LoVo (cell line): ENCODE data around the gene TNPO1.

Experiments
- DNase-seq: peaks from one replicate; pipeline ENCODE4 v3.0.0-alpha.2; 2016; ENCODE audit warnings: low spot score

Gene TNPO1

DNA sequence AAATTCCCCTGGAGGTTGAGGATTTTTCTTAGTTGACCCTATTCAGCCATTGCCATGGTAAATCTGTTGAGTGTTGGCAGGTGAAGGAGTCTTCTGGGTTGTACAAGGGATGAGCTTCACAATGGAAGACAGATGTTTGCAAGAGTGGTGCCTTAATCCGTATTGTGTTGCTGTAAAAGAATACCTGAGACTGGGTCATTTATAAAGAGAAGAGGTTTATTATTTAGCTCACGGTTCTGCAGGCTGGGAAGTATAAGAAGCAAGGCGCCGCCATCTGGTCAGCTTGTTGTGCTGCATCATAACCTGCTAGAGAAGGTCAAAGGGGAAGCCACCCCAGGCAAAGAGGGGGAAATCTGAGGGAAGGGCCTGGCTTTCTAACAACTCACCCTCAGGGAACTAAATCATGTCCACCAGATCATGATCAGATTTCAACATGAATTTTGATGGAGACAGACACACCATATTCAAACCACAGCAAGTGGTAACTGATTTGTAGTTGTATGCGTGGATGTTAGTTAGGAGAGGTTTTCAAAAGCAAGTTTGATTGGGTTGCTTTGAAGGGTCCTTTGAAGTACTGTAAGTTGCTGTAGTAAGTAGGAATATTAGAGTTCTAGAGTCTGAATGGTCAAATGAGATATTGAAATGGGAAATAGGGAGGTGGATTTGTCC lies 2.5 kb downstream of the TNPO1 start:
- peak; percentile 58 for DNase-seq

DNA sequence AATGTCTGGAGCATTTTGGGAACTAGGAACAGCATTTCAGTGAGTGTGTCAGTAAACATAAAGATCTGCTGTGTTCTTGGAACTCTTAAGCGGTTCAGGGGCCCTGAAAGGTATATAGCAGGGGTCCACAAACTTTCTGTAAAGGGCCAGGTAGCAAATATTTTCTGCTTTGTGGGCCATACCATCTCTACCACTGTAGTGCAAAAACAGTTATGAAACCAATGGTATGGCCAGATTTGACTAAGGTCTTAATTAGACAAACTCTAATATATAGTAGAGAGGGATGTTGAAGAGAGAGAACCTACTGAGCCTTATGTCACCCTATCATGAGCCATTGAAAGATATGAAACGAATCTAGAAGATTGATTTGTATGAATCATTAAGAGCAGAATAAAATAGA lies 5.3 kb downstream of the TNPO1 start:
- DNase-seq = no peak

DNA sequence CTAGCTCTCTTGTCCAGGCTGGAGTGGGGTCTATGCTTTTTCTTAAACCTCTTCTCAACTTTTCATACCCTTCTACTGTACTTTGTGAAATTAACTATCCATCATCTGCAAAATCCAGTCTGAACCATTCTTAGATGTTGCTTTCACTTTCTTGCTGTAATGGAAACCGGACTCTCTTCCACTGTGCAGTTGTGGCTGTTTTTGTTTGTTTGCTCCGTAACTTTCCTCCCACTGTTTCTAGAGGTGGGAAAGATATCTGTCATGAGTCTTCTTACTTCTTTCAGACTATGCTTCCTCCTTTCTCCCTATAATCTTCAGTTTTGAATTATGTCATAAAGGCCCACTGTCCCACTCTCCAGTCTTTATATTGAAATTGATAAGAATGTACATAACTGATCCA lies 6.5 kb downstream of the TNPO1 start:
- DNase-seq = no peak

DNA sequence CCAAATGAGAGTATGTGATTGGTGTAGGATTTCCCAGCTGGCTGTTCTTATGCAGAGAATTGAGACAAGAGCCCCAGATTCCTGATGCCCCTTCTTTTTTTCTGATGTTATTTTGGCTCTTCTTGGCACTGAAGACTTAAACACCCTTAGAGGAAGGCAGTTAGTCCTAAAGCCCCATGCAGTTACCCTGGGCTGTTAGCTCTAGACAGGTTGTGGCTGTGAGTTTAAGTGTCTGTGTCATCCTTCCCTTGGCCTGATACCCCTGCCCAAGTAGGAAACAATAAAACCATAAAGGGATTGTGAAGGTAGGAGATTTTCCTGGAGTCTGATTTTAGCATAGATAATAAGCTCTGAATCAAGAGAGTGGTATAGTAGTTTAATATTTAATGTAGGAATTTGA lies 13.2 kb downstream of the TNPO1 start:
- DNase-seq = no peak

DNA sequence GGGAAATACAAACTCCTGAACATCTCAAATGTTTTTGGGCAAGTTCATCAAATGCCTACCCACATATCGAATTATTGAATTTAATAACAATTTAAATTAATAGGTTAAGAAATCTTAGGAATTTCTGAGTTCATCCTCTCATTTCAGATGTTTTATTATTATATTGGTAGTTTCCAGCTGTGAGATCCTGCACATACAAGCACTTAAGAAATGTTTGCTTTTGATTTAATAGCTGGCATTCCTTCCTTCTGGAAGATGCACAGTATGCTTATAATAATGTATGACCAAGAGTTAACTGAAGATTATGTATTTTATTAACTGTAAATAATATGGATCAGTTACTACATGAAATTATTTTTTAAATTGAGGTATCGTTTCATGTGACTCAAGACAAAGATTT lies 13.9 kb downstream of the TNPO1 start:
- DNase-seq = no peak

DNA sequence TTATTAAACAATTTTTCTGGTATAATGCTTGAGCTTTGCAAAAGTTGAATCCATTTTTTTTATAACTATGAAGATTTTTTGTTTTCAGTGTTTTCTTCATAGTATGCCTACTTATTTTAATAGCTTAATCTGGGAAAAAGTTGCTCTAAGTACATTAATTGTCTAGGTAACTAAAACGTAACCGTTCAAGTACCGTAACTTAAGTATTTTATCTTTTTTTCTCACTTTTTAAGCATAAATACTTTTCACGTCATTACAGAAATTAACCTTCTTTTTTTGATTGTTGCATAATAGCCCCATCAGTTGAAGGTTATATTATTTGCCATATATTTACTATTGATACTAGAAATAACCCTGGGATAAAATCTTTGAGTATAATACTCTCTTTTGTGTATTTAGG lies 15.2 kb downstream of the TNPO1 start:
- DNase-seq = no peak

DNA sequence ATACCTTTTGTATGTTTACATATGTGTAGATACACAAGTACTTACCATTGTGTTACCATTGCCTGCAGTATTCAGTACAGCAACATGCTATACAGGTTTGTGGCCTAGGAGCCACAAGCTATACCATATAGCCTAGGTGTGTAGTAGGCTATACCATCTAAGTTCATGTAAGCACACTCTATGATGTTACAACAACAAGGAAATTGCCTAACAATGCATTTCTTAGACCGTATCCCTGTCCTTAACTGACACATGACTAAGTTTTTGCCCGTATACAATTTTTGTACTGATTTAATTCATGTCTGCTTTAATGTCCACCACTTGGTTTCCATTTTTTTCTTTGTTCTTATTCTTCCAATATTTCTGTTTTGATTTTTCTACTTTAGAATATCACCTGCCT lies 18.5 kb downstream of the TNPO1 start:
- no peak for DNase-seq

DNA sequence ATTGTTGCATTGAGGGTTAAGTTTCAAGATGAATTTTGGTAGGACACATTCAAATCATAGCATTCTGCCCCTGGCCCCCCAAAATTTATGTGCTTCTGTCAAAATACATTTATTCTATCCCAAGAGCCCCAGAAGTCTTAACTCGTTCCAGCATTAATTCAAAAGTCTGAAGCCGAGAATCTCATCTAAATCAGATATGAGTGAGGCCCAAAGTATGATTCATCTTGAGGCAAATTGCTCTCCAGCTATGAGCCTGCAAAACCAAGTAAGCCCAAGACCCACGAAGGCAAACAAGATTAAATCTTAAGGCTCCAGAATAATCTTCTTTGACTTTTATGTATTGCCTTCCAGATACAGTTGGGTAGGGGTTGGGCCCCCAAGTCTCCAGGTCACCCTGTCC lies 19.2 kb downstream of the TNPO1 start:
- no peak for DNase-seq

DNA sequence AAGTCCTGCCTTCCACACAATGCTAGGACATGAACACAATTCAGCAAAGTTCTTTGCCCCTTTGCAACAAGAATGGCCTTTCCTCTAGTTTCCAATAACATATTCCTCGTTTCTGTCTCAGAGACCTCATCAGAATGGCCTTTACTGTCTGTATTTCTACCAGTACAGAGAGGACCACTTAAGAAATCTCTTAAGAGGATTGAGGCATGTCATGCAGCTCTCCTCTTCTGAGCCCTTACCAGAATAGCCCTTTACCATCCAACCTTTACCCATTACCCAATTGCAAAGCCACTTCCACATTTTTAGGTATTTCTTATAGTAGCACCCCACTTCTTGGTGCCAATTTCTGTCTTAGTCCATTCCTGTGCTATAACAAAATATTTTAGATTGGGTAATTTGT lies 20.3 kb downstream of the TNPO1 start:
- DNase-seq = no peak

DNA sequence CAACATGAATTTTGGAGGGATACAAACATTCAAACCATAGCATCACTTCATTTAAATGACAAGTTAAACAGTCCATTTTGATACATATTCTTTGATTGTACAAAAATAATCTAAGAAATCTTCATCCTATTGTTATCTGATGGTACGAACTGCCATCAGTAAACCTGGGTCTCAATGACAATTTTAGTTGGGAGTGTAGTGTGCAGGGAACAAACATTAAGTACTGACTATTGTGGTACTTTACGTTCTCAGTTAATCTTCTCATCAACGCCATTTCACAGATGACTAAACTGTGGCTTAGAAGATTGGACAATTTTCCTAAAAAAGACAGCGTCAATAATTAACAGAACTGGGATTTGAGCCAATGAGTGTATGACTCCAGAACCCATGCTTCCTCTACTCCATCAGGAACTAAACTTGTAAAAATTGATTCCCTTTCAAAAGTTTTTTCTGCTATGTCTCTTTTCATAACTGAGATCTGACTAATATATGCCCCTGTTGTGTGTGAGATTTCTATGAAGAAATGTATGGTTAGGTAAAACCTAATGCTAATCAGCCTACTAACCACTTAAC lies 21.1 kb downstream of the TNPO1 start:
- peak; percentile 52 for DNase-seq

DNA sequence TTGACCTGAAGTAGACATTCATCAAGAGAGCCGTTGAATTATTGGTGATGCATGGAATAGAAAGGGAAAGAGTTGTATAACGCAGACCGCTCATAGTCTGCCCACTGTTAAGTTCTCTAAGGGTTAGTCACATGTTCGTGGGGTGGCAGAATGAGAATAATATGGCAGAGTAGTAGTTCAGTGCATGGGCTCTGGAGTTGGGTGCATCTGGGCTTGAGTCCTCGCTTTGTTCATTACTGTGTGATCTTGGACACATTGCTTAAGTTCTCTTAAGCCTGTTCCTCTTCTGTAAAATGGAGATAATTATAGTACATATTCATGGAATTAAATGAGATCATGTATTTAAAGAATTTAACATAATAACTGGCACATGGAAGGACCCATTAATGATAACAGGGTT lies 23.6 kb downstream of the TNPO1 start:
- no peak for DNase-seq

DNA sequence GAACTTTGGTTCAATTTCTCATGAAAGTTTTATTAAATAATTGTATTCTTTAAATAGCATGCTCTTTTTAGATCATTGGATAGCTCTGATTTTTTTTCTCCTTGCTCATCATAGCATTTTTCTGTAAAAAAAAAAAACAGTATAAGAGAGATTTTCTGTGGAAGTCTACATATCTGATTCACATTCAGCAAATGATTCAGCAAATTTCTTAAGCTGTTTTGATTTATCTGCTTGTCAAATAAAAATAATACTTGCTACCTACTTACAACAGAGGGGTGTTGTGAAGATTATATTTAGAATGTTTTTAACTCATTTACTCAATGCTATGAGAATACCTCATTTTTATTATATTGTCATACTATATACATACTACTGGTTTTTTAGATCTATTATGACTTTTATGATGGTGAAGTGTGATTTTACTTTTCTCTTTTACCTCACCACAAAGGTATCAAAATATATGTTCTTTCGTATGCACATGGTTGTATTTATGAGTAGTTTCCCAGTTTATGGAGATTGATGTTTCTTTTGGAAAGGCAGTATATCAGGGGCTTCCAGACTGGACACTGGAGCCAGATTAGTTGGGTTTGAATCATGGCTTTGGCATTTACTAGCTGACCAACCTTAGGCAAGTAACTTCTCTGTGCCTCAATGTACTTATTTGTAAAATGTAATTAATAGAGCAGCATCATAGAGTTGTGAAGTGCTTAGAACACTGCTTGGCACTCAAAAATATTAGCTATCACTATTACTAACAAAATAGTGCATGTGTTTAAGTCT lies 25.5 kb downstream of the TNPO1 start:
- no peak for DNase-seq

DNA sequence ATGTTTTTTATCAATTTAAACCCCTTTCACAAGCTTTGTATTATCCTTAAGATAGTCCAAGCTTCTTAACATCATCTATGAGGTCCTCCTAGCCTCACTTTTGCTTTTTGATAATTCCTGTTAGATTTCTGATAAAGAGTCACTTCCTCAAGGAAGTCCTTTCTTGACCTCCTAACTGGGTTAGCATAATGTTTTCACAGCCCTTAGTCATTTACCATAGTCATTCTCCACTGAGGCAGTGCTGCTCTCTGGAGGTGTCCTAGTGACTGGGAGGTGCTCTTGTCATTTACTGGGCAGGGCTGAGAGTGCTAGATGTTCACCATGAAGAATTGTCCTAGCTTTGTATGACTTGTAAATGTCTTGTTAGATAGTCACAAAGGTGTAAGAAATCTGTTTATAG lies 26.4 kb downstream of the TNPO1 start:
- peak; percentile 47 for DNase-seq

DNA sequence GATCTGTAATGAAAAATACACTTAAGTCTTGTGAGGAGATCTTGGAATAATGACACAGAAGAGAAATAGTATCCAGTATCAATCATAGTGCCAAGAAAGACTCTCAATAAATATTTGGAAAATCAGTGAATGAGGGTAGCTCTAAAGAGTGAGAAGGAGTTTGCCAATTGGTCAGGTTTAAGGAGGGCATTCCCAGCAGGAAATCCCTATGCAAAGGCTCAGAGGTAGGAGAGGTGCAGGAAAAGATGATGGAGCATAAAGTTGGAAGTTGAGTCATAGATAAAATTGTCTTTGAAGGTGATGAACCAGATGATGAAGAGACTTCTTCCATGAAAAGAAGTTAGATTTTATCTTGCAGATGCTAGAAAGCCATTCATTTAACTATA lies 27.8 kb downstream of the TNPO1 start:
- DNase-seq = no peak

DNA sequence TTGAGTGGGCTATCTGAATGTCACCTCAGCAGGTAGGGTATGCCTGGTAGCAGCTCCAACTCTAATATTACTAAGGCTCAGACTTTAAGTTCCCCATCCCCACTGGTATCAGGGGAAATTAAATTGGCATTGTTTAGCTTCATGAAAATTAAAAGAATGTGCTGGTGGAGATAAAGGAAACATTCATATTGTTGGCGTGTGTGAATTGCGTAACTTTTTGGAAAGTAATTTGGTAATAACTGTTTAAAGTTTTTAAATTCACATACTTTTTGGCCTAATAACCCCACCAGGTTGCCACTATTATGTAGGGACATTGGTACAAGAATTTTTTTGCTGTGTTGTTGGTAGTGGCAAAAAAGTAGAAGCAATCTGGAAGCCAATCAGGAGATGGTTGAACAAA lies 29.4 kb downstream of the TNPO1 start:
- no peak for DNase-seq

DNA sequence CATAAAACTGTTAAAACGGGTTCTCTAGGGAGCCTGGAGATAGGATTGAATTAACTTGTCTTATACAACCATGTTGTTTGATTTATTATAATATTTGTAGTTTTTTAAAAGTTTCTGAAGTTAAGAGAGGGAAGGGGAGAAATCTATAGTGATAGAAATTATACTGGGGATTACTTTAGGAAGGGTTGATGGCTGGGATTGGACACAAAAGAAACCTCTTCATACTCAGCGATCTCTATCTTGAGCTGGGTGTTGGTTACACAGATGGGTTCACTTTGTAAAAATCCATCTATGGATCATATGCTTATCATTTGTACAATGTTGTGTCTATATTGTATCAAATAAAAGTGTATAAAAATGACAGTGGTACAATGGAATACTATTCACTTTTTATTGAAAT lies 30.0 kb downstream of the TNPO1 start:
- DNase-seq = no peak

DNA sequence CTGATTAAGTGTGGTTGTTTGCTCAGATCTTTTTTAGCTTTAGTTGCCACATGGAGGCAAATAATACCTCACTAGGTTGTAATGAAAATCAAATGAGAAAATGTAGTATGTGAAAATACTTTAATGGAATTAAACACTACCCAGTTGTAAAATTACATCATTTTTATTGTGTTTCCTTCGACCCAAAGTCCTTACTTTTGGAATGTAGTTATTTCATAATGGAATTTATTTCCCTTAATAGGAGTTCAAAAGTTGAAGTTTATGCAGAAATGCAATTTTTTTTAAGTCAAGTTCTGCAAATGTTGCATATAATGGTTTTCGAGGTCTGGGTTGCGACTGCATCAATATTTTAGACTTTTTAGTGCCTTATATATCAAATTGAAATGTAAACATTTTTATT lies 31.0 kb downstream of the TNPO1 start:
- DNase-seq = no peak

DNA sequence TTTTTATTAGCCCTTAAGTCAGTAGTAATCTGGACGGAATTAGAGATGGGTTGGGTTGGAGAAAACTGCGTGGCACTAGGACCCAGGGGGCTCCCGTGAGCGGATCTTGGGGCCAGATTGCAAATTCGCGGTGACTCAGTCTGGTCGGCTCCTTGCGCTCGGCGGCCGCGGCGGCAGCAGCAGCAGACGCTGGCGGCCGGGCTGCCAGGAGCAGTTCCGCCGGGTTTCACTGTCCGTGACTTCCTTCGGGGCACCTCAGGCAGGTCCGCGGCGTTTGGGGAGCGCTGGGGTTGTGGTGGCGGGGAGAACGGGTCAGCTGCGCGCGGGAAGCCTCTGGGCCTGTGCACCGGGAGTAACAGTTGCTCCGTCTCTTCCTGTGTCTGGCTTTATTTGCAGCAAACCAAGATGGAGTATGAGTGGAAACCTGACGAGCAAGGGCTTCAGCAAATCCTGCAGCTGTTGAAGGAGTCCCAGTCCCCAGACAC lies 31.6 kb downstream of the TNPO1 start:
- DNase-seq = peak; percentile 95

DNA sequence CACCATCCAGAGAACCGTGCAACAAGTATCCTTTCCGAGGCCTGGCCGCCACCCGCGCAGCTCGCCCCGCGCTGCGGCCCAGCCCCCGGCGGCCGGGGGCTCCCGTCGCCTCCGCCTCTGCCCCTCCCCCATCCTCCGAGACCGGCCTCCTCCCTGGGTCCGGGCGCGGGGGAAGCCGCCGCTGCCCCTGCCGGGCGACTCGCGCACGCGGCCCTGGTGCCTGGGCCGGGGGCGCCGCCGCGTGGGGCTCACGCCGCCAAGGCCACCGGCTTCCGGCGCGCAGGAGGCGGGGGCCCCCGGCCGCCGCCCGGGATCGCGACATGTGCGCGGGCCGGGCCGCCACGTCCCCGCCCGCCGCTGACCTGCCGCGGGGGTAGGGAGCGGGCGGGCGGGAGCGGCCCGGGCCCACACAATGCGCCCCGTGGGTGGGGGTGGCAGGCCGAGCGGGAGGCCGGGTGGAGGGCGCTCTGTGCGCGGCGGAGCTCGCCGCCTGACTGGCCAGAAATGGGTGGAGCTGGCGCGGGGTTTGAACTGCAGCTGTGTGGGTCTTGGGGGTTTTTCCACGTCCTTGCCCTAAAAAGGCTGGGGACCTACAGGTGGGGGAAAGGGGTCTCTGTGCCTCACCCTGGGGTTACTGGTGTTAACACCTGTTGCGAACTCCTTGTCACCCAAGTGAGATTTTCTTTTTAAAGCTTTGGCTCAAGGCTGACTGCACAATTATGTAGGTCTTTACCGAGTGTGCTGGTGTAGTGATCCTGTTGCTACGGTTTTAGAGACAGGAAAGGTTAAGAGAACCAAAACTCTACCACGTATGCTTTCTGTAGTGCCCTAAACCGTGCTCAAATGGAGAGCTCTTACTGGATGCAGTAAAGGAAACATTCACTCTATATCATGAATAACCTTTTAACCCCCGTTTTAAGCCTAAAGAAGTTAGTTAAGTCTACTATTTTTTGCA lies 32.3 kb downstream of the TNPO1 start:
- DNase-seq = peak; percentile 44

DNA sequence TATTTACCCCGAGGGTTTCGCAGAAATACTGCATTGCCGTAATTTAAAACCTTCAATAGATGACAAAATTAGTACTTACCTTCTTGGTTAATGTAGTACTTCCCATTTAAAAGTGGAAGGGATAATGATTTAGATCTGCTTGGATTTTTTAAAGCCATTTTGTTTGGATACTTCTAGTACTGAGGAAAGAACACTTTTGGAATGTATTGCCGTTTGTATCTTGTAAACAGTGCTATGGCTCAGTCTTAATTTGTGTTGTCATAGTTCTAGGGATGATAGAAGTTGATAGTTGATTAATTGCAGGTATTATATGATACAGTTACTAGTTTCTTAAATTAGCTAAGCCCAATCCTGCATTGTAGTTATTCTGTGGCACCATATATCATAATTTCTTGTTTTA lies 33.1 kb downstream of the TNPO1 start:
- DNase-seq = no peak

DNA sequence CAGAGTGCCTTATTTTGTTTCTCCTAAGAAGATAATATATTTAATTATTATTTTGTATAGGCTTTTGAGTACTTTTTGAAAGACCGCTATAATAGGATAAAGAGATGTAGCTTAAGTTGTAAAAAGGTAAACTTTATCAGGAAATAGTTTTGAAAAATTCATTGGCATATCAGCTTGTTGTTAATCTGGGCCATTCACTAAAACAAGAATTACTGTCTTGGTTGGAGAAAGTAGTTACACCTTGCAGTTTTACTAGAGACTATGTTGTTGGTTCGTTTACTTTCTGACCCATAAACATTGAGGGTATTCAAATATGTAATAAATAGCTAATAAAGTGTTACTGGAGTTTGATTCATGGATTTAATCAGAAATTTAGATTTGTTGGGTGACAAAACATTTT lies 33.7 kb downstream of the TNPO1 start:
- no peak for DNase-seq

DNA sequence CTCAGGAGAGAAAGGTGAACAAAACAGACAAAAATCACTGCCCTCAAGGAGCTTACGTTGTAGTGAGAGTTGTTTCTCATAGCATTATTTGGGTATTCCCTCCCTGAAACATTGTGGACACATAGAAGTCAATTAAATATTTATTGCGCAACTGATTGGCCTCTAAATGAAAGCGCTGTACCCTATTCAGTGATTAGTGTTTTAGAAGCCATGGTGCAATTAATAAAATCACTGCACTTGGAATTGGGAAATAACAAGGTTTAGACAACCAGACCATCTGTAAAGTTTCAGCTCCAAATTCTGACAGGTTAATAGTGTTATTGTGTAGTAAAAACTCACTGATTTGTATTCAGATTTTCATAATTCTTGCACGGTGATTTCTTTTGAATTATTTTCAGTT lies 35.9 kb downstream of the TNPO1 start:
- DNase-seq = no peak
